Caco-2 (cell line): ENCODE data around the gene CLTC. TPM values are rescaled to one million over a fixed set of nuclear protein-coding genes. Genes with fewer than 3 reads are reported as not detected.

Source experiments
- BruUV-seq: library from RNA; stranded (reverse); fragments of 400-500 nt; replicated peaks from 2 replicates; lab custom pipeline; 2021; lab: Mats Ljungman, UMichigan
- CTCF ChIA-PET: fragments of 300-600 bp; sonication (Branson Sonifier 250); formaldehyde crosslinking; loops from one replicate; lab custom pipeline; 2022; ENCODE audit warnings: antibody characterized with exemption; lab: Charles Lee
- POLR2A ChIA-PET: fragments of 300-600 bp; sonication (Branson Sonifier 250); formaldehyde crosslinking; loops from one replicate; lab custom pipeline; 2022; ENCODE audit warnings: antibody characterized with exemption; lab: Charles Lee
- DNase-seq, 2 experiments: peaks; one replicate each; pipeline versions ENCODE4 v3.0.0 to v3.0.0-alpha.2; 2020 to 2022
- H3K27me3 ChIP-seq: replicated peaks from 2 replicates; pipeline ENCODE4 v1.6.0; 2011; ENCODE audit warnings: low read length; ENCODE audit not compliant: control insufficient read depth, insufficient read depth
- H3K36me3 ChIP-seq: 2 replicates; pipeline ENCODE4 v1.5.1; 2011; ENCODE audit warnings: low read length; ENCODE audit not compliant: control insufficient read depth, insufficient read depth
- H3K4me1 ChIP-seq: fragments of 250-450 bp; sonication (Bioruptor Pico); 2 replicates; pipeline ENCODE4 v1.5.1; 2020; ENCODE audit warnings: mild to moderate bottlenecking
- H3K4me3 ChIP-seq: 2 replicates; pipeline ENCODE4 v1.5.1; 2011; ENCODE audit warnings: low read depth, mild to moderate bottlenecking, control low read depth, low read length
- H3K9me3 ChIP-seq: fragments of 250-450 bp; sonication (Bioruptor Pico); 2 replicates; pipeline ENCODE4 v1.5.1; 2020; ENCODE audit warnings: mild to moderate bottlenecking, moderate library complexity
- H3K27ac Mint-ChIP-seq: one replicate; pipeline ENCODE4 v1.8.0; 2022; ENCODE audit warnings: mixed read lengths; ENCODE audit not compliant: unreplicated experiment
- H3K27me3 Mint-ChIP-seq: one replicate; pipeline ENCODE4 v1.8.0; 2022; ENCODE audit warnings: mixed read lengths; ENCODE audit not compliant: insufficient read depth, unreplicated experiment
- H3K36me3 Mint-ChIP-seq: one replicate; pipeline ENCODE4 v1.8.0; 2022; ENCODE audit warnings: mild to moderate bottlenecking, mixed read lengths; ENCODE audit not compliant: insufficient read depth, unreplicated experiment
- H3K4me1 Mint-ChIP-seq: one replicate; pipeline ENCODE4 v1.8.0; 2022; ENCODE audit warnings: low read depth, mixed read lengths; ENCODE audit not compliant: unreplicated experiment
- H3K4me3 Mint-ChIP-seq: one replicate; pipeline ENCODE4 v1.8.0; 2022; ENCODE audit warnings: mild to moderate bottlenecking, moderate library complexity, mixed read lengths; ENCODE audit not compliant: unreplicated experiment
- H3K9me3 Mint-ChIP-seq: one replicate; pipeline ENCODE4 v1.8.0; 2022; ENCODE audit warnings: mixed read lengths; ENCODE audit not compliant: unreplicated experiment
- intact Hi-C: fragments of 100-400 bp; cut with micrococcal nuclease; formaldehyde crosslinking; loops from one replicate; pipeline ENCODE4 v1.10.0; 2022; ENCODE audit not compliant: unreplicated experiment
- total RNA-seq: library from RNA; stranded (reverse); gene quantifications from 2 replicates; pipeline ENCODE4 v1.2.3, GENCODE V29; 2022
- TF ChIP-seq, protein P1 (sequence below), 2 experiments: fragments of 200-600 bp in 1 of 2; IDR thresholded peaks; 1 replicate in 1 of 2; 2 replicates in 1 of 2; pipeline versions ENCODE4 v1.5.1 to v1.8.0; 2011 to 2022; ENCODE audit warnings: antibody characterized with exemption in 1 of 2, control low read depth in 1 of 2, inconsistent platforms in 1 of 2, low read depth in 1 of 2, low read length in 1 of 2, mild to moderate bottlenecking in 1 of 2, moderate library complexity in 1 of 2; ENCODE audit not compliant: insufficient read depth in 1 of 2, severe bottlenecking in 1 of 2, unreplicated experiment in 1 of 2

The CLTC gene
- total RNA-seq, 1 experiment from 2014 or later = 289 TPM

DNA sequence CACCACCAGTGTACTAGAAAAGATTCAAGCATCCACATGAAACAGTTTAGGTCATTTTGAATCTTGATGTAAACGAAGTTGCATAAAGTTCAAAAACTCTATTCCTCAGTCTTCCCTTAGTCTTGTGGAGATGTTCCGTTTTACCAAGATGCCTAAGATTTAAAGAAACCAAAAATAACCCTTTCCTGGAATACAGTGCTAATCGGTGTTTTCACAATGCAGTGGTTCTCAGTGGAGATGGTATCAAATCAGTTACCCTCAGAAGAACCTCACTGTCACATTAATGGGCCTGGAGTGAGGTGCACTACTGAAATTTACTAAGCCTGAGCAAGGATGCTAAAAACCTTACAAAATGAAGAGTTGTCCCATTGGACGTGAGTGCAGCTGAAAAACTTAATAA, 78.4 kb downstream of the CLTC start:
- no peak for DNase-seq
- H3K27me3 ChIP-seq = no peaks in the 10 kb centered on the region
- H3K4me3 ChIP-seq = no peak overlapping the region
- no TSS peak for BruUV-seq
- Mint-ChIP-seq H3K9me3 (no peaks in the 10 kb centered on the region), H3K27me3 (no peaks in the 10 kb centered on the region), H3K4me3 (no peak overlapping the region), H3K36me3 (peaks cover 87% of the 10 kb centered on the region), H3K4me1 (peaks cover 11% of the 10 kb centered on the region), H3K27ac (no peak overlapping the region)
- POLR2A ChIA-PET = no interaction called here
- TF ChIP-seq, protein P1, sequence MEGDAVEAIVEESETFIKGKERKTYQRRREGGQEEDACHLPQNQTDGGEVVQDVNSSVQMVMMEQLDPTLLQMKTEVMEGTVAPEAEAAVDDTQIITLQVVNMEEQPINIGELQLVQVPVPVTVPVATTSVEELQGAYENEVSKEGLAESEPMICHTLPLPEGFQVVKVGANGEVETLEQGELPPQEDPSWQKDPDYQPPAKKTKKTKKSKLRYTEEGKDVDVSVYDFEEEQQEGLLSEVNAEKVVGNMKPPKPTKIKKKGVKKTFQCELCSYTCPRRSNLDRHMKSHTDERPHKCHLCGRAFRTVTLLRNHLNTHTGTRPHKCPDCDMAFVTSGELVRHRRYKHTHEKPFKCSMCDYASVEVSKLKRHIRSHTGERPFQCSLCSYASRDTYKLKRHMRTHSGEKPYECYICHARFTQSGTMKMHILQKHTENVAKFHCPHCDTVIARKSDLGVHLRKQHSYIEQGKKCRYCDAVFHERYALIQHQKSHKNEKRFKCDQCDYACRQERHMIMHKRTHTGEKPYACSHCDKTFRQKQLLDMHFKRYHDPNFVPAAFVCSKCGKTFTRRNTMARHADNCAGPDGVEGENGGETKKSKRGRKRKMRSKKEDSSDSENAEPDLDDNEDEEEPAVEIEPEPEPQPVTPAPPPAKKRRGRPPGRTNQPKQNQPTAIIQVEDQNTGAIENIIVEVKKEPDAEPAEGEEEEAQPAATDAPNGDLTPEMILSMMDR (IDR thresholded peaks at IDR 0.05; ENCODE audit: insufficient read depth in 1 of 2, low read depth in 1 of 2, low read length in 1 of 2, severe bottlenecking in 1 of 2, unreplicated experiment in 1 of 2) = no peak
- intact Hi-C loops = no loop called here
- H3K36me3 ChIP-seq = peaks cover 5% of the 10 kb centered on the region
- H3K9me3 ChIP-seq = no peaks in the 10 kb centered on the region
- H3K4me1 ChIP-seq = no peaks in the 10 kb centered on the region
- CTCF ChIA-PET = no interaction called here

DNA sequence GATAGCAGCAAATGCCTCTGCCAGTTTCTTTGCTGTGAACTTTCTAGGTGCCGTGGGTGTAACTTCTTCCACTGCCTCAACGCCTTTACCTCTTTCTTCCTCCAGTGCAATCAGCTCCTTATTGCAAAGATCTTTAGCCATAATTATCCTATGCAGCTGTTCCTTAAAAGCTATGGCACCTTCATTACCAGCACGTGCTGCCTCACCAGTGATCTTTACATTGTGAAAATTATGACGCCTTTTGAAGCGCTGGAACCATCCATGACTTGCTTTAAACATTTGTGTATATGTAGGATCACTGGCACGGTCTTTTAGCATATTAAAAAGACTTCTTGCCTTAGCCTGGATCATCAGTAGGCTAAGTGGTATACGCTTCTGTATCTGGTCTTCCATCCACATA, 79.5 kb downstream of the CLTC start:
- no TSS peak for BruUV-seq
- intact Hi-C loops = no loop called here
- Histone ChIP-seq H3K36me3 (peaks cover 5% of the 10 kb centered on the region), H3K27me3 (no peaks in the 10 kb centered on the region), H3K9me3 (no peaks in the 10 kb centered on the region), H3K4me3 (no peak overlapping the region), H3K4me1 (no peaks in the 10 kb centered on the region)
- no peak for DNase-seq
- no peak overlapping the region for H3K4me3 Mint-ChIP-seq
- no peaks in the 10 kb centered on the region for H3K9me3 Mint-ChIP-seq
- peaks cover 87% of the 10 kb centered on the region for H3K36me3 Mint-ChIP-seq
- POLR2A ChIA-PET = no interaction called here
- no peak overlapping the region for H3K27ac Mint-ChIP-seq
- TF ChIP-seq, protein P1 (IDR thresholded peaks at IDR 0.05; ENCODE audit: insufficient read depth in 1 of 2, low read depth in 1 of 2, low read length in 1 of 2, severe bottlenecking in 1 of 2, unreplicated experiment in 1 of 2) = no peak
- H3K27me3 Mint-ChIP-seq = no peaks in the 10 kb centered on the region
- peaks cover 11% of the 10 kb centered on the region for H3K4me1 Mint-ChIP-seq
- CTCF ChIA-PET = no interaction called here

DNA sequence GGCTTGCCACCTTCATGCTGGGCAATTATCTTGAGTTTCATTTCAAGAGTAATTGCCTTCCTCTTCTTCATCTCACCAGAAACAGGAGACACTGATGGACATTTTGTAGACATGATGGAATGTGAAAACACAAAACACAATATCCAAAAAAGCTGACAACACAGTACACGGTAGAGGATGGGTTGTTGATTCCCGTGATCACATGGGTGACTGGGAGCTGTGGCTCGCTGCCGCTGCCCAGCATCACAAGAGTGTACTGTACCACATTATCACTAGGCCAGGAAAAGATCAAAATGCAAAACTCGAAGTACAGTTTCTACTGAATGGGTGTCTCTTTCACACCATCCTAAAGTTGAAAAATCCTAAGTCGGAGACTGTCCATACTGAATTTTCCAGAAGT, 80.1 kb downstream of the CLTC start:
- peaks cover 87% of the 10 kb centered on the region for H3K36me3 Mint-ChIP-seq
- H3K27me3 Mint-ChIP-seq = no peaks in the 10 kb centered on the region
- CTCF ChIA-PET = no interaction called here
- Histone ChIP-seq H3K27me3 (no peaks in the 10 kb centered on the region), H3K36me3 (peaks cover 5% of the 10 kb centered on the region), H3K4me1 (no peaks in the 10 kb centered on the region), H3K9me3 (no peaks in the 10 kb centered on the region), H3K4me3 (no peak overlapping the region)
- POLR2A ChIA-PET = no interaction called here
- no TSS peak for BruUV-seq
- H3K4me1 Mint-ChIP-seq = peaks cover 11% of the 10 kb centered on the region
- TF ChIP-seq, protein P1 (IDR thresholded peaks at IDR 0.05; ENCODE audit: insufficient read depth in 1 of 2, low read depth in 1 of 2, low read length in 1 of 2, severe bottlenecking in 1 of 2, unreplicated experiment in 1 of 2) = no peak
- H3K9me3 Mint-ChIP-seq = no peaks in the 10 kb centered on the region
- H3K4me3 Mint-ChIP-seq = no peak overlapping the region
- no peak overlapping the region for H3K27ac Mint-ChIP-seq
- DNase-seq = no peak
- intact Hi-C loops = loop anchor here (10.0 kb wide), 1 partner anchor 175 kb away; no protein-coding TSS in a partner anchor
